Measurements from ENCODE around the gene ALG8. TPM values are rescaled to one million over a fixed set of nuclear protein-coding genes. Genes with fewer than 3 reads are reported as not detected.
"Not testable (repeated sequence)": the region's sequence is repeated elsewhere in the genome, so short reads cannot be mapped to it uniquely, and the experiment has no call there.

The ALG8 gene
- total and polyA plus RNA-seq, 8 donors, result 32.2 to 58.7 (median 49.8) TPM

DNA sequence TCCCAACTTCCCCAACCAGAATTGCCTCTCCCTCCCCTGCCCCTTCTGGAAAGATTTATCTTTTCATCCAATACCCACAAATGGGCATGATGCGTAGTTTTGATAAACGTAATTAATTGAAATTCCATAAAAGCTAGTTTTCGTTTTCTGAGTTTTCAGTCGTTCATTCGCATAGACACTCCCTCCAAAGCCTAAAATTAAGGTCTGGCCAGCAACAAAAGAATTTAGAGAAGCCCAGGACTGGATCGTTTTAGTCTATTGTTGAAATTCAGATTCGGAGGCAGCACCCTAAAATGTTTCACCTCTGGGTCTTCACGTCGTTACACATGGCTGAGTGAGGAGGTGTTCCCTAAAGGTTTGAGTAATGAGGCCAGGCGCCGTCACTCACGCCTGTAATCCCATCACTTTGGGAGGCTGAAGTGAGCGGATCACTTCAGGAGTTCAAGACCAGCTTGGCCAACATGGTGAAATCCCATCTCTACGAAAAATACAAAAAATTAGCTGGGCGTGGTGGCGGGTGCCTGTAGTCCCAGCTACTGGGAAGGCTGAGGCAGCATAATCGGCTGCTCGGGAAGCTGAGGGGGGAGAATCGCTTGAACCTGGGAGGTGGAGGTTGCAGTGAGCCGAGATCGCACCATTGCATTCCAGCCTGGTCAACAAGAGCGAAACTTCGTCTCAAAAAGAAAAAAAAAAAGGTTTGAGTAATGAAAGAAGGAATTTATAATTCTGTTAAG lies 59.2 kb downstream of the ALG8 start:
- TF ChIP-seq, protein P1, sequence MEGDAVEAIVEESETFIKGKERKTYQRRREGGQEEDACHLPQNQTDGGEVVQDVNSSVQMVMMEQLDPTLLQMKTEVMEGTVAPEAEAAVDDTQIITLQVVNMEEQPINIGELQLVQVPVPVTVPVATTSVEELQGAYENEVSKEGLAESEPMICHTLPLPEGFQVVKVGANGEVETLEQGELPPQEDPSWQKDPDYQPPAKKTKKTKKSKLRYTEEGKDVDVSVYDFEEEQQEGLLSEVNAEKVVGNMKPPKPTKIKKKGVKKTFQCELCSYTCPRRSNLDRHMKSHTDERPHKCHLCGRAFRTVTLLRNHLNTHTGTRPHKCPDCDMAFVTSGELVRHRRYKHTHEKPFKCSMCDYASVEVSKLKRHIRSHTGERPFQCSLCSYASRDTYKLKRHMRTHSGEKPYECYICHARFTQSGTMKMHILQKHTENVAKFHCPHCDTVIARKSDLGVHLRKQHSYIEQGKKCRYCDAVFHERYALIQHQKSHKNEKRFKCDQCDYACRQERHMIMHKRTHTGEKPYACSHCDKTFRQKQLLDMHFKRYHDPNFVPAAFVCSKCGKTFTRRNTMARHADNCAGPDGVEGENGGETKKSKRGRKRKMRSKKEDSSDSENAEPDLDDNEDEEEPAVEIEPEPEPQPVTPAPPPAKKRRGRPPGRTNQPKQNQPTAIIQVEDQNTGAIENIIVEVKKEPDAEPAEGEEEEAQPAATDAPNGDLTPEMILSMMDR (IDR thresholded peaks at IDR 0.05), result no peak
- no peaks in the 10 kb centered on the region for H3K36me3 ChIP-seq
- no peaks in the 10 kb centered on the region for H3K9me3 ChIP-seq
- no peaks in the 10 kb centered on the region for H3K27me3 ChIP-seq
- peak overlapping the region; percentile 82 to 91 for H3K4me3 ChIP-seq
- H3K4me1 ChIP-seq, result peaks cover 17 to 28% of the 10 kb centered on the region in 2 donors
- ATAC-seq (no peak), DNase-seq (no peak)
- H3K27ac ChIP-seq, result peak overlapping the region; percentile 80 to 90
- intact Hi-C loops (cut with DNase I), result no loop called here

DNA sequence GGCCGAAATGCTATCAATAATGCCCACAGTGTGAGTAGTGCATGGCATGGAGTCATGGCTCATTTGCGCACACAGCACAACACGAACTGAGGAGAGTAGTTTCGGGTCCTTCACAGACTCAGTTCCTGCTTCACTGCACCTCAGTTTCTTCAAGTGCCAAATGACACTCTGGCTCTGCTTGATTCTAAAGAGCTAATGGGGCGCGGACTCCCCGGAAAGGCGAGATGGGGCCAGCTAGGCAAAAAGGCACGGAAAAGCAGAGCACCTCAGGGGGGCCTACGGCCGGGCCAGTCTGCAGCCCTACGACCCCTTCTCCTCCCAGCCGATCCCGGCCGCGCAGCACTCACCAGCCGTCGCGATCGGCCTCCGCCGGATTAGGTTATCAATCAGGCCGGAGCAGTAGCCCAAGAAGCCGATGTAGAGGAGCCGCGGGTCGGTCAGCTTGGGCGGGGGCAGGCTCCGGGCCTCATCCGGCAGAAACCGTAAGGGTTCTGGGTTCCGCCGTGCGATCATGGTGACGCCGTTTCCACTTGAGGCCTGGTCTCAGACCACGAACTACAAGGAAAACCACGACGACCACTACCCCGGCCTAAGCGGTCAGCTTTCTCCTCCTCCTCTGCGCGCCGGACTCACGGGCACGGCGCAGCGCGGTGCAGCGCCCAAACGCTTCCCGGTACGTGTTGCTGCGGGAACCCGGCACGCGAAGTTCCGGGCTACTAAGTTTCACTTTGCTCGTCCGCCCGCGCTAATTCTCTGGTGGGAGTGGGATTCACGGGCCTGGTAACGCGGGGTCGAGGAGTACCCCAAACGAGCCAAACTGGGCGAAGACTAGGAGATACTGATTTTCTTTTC lies 60.0 kb downstream of the ALG8 start, which contains the start of gene NDUFC2:
NDUFC2 (minus strand) TSS at position 631 of the 852 bp plus-strand sequence; CDS start at position 513, 118 bp downstream.
- TF ChIP-seq, protein P1 (IDR thresholded peaks at IDR 0.05), result no peak
- Histone ChIP-seq H3K9me3 (no peaks in the 10 kb centered on the region), H3K36me3 (no peaks in the 10 kb centered on the region), H3K27ac (peak within 1 kb of the TSS; percentile 80 to 90), H3K27me3 (no peaks in the 10 kb centered on the region), H3K4me1 (peaks cover 17 to 32% of the 10 kb centered on the region in 2 donors), H3K4me3 (peak within 1 kb of the TSS; percentile 82 to 91)
- intact Hi-C loops (cut with DNase I), result no loop called here
- ATAC-seq, result peak; percentile 94
- DNase-seq, result peak; percentile 85 to 95 (median 88)

DNA sequence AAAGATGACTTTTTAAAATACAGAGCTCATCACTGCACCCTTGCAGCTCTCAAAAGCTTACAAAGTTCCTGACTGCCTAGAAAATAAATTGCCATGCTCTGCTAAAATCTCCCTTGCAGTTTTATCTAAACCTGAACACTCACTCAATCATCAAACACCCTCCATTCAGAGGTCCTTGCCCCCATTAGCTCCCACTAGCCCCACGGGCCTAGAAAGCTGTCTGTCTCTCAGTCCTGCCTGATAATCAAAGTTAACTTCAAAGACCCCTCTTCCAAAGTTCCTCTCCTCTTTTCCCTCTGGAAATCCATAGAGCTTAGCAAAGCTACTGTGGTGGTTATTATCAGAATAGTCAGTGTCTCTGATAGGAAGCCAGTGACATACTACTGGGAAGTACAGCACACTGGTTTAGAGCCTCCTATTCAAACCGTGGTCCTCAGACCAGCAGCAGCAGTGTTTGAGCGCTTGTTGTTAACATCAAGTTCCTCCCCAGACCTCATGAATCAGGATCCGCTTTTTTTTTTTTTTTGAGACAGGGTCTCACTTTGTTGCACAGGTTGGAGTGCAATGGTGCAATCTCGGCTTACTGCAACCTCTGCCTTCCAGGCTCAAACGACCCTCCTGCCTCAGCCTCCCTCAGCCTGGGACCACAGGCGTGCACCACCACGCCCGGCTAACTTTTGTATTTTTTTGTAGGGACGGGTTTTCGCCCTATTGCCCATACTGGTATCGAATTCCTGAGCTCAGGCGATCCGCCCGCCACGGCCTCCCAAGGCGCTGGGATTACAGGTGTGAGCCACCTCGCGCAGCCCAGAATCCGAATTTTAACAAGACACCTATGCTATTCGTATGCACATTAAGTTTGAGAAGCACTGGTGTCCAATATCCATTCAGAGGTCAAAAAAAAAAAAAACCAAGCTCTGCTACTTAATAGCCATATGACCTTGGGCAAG lies 60.9 kb downstream of the ALG8 start:
- Histone ChIP-seq H3K4me3 (peak overlapping the region; percentile 82 to 91), H3K36me3 (no peaks in the 10 kb centered on the region), H3K4me1 (peaks cover 12 to 32% of the 10 kb centered on the region in 2 donors), H3K27ac (peak overlapping the region in 1 of 2 donors; percentile 90), H3K27me3 (no peaks in the 10 kb centered on the region), H3K9me3 (no peaks in the 10 kb centered on the region)
- TF ChIP-seq, protein P1 (IDR thresholded peaks at IDR 0.05), result no peak
- ATAC-seq, result no peak
- DNase-seq, result no peak
- intact Hi-C loops (cut with DNase I), result no loop called here

DNA sequence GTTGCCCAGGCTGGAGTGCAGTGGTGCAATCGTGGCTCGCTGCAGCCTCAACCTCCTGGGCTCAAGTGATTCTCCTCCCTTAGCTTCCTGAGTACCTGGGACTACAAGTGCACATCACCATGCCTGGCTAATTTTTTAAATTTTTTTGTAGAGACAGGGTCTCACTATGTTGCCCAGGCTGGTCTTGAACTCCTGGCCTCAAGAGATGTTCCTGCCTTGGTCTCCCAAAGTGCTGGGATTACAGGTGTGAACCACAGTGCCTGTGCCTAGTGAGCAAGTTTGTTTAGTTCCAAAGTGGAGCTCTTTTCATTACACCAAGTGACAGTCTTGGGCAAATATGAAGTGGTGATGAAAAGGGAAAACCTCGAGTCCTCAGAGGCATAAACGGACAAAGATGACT lies 61.8 kb downstream of the ALG8 start:
- Histone ChIP-seq H3K4me3 (peak overlapping the region in 1 of 2 donors; percentile 91), H3K4me1 (peaks cover 12 to 32% of the 10 kb centered on the region in 2 donors)
- H3K36me3 ChIP-seq; H3K9me3 ChIP-seq; intact Hi-C loops (cut with DNase I); DNase-seq; ATAC-seq; H3K27me3 ChIP-seq; H3K27ac ChIP-seq: not testable (repeated sequence)

DNA sequence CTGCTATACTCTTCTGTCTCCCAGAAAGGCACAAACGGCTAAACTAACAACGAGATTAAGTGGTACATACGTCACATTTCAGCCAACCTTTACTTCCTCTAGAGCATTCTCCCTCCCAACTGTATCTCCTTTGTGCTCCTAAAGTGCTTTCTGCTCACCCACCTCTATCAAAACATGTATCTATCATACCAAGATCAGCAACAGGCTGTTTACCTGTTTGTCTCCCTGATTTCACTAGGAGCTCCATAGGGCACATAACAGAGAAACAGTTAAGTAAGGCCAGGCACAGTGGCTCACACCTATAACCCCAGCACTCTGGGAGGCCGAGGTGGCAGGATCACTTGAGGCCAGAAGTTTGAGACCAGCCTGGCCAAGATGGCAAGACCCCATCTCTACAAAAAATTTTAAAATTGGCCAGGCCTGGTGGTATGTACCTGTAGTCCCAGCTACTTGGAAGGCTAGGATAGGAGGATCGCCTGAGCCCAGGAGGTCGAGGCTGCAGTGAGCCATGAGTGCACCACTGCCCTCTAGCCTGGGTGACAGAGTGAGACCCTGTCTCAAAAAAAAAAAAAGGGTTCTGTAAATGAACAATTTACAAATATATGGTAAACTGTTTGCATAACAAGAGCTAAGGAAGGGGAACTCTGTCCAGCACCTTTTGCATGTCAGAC lies 62.6 kb downstream of the ALG8 start:
- TF ChIP-seq, protein P1 (IDR thresholded peaks at IDR 0.05), result no peak
- no peak for ATAC-seq
- Histone ChIP-seq H3K9me3 (no peaks in the 10 kb centered on the region), H3K27ac (no peak overlapping the region), H3K4me3 (no peak overlapping the region), H3K36me3 (peaks cover 0 to 13% of the 10 kb centered on the region in 2 donors), H3K4me1 (peaks cover 12 to 32% of the 10 kb centered on the region in 2 donors), H3K27me3 (no peaks in the 10 kb centered on the region)
- DNase-seq, result no peak
- intact Hi-C loops (cut with DNase I), result no loop called here
